Neural progenitor cell (in vitro differentiated cells): ENCODE data around the gene ASPHD1.

ENCODE experiments used
- EZH2 ChIP-seq: fragments of 200-600 bp; sonication (generic); IDR thresholded peaks from 2 replicates; pipeline ENCODE4 v1.6.1; 2017; ENCODE audit warnings: antibody characterized with exemption, mild to moderate bottlenecking, moderate library complexity
- TF ChIP-seq, protein P1 (sequence below): fragments of 200-600 bp; sonication (generic); IDR thresholded peaks from 2 replicates; pipeline ENCODE4 v1.5.1; 2017; ENCODE audit warnings: antibody characterized with exemption, mild to moderate bottlenecking

- TF ChIP-seq, protein P1, sequence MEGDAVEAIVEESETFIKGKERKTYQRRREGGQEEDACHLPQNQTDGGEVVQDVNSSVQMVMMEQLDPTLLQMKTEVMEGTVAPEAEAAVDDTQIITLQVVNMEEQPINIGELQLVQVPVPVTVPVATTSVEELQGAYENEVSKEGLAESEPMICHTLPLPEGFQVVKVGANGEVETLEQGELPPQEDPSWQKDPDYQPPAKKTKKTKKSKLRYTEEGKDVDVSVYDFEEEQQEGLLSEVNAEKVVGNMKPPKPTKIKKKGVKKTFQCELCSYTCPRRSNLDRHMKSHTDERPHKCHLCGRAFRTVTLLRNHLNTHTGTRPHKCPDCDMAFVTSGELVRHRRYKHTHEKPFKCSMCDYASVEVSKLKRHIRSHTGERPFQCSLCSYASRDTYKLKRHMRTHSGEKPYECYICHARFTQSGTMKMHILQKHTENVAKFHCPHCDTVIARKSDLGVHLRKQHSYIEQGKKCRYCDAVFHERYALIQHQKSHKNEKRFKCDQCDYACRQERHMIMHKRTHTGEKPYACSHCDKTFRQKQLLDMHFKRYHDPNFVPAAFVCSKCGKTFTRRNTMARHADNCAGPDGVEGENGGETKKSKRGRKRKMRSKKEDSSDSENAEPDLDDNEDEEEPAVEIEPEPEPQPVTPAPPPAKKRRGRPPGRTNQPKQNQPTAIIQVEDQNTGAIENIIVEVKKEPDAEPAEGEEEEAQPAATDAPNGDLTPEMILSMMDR: no peak
- no peak for TF ChIP-seq EZH2
These were observed 50.6 kb downstream of the ASPHD1 start for GRCh38 chr16:29950806-29951461.
